ENCODE data around the gene CXCL11. TPM values are rescaled to one million over a fixed set of nuclear protein-coding genes. Genes with fewer than 3 reads are reported as not detected.

Gene CXCL11
- total and polyA plus RNA-seq, 2 donors from 2014 or later, result not detected

- DNase-seq, result no peak
- Histone ChIP-seq H3K27ac (ENCODE audit: low read depth in 2 of 2, low read length in 2 of 2) (no peak overlapping the region), H3K9me3 (ENCODE audit: control insufficient read depth in 2 of 3, insufficient read depth in 1 of 3, low read length in 3 of 3) (no peaks in the 10 kb centered on the region), H3K27me3 (ENCODE audit: control insufficient read depth, insufficient read depth, low read length) (no peaks in the 10 kb centered on the region), H3K4me1 (ENCODE audit: control insufficient read depth in 2 of 3, insufficient read depth in 2 of 3, low read depth in 1 of 3, low read length in 3 of 3) (peaks cover 0 to 6% (median 3%) of the 10 kb centered on the region in 3 donors), H3K4me3 (ENCODE audit: low read length in 3 of 3) (no peak overlapping the region), H3K36me3 (ENCODE audit: control insufficient read depth in 2 of 3, insufficient read depth in 3 of 3, low read length in 3 of 3) (no peaks in the 10 kb centered on the region), H3K9ac (ENCODE audit: low read length in 3 of 3) (no peak overlapping the region)
- FAIRE-seq, result no peak
- intact Hi-C loops (cut with DNase I), result no loop called here
- TF ChIP-seq, protein P1, sequence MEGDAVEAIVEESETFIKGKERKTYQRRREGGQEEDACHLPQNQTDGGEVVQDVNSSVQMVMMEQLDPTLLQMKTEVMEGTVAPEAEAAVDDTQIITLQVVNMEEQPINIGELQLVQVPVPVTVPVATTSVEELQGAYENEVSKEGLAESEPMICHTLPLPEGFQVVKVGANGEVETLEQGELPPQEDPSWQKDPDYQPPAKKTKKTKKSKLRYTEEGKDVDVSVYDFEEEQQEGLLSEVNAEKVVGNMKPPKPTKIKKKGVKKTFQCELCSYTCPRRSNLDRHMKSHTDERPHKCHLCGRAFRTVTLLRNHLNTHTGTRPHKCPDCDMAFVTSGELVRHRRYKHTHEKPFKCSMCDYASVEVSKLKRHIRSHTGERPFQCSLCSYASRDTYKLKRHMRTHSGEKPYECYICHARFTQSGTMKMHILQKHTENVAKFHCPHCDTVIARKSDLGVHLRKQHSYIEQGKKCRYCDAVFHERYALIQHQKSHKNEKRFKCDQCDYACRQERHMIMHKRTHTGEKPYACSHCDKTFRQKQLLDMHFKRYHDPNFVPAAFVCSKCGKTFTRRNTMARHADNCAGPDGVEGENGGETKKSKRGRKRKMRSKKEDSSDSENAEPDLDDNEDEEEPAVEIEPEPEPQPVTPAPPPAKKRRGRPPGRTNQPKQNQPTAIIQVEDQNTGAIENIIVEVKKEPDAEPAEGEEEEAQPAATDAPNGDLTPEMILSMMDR (IDR thresholded peaks at IDR 0.05; ENCODE audit: borderline replicate concordance, extremely low read depth, insufficient read depth), result no peak
These were observed 32.2 kb downstream of the CXCL11 start for GRCh38 chr4:76003620-76004019.

GRCh38 chr4:76003035-76003434 lies 32.8 kb downstream of the CXCL11 start:
- intact Hi-C loops (cut with DNase I), result no loop called here
- no peak for FAIRE-seq
- TF ChIP-seq, protein P1 (IDR thresholded peaks at IDR 0.05; ENCODE audit: borderline replicate concordance, extremely low read depth, insufficient read depth), result no peak

GRCh38 chr4:76002176-76002575 lies 33.7 kb downstream of the CXCL11 start:
- Histone ChIP-seq H3K4me3 (ENCODE audit: low read length in 3 of 3) (no peak overlapping the region), H3K4me1 (ENCODE audit: control insufficient read depth in 2 of 3, insufficient read depth in 2 of 3, low read depth in 1 of 3, low read length in 3 of 3) (peaks cover 0 to 6% (median 3%) of the 10 kb centered on the region in 3 donors), H3K27ac (ENCODE audit: low read depth in 2 of 2, low read length in 2 of 2) (no peak overlapping the region), H3K9me3 (ENCODE audit: control insufficient read depth in 2 of 3, insufficient read depth in 1 of 3, low read length in 3 of 3) (no peaks in the 10 kb centered on the region), H3K27me3 (ENCODE audit: control insufficient read depth, insufficient read depth, low read length) (no peaks in the 10 kb centered on the region), H3K36me3 (ENCODE audit: control insufficient read depth in 2 of 3, insufficient read depth in 3 of 3, low read length in 3 of 3) (no peaks in the 10 kb centered on the region), H3K9ac (ENCODE audit: low read length in 3 of 3) (no peak overlapping the region)
- TF ChIP-seq, protein P1 (IDR thresholded peaks at IDR 0.05; ENCODE audit: borderline replicate concordance, extremely low read depth, insufficient read depth), result no peak
- no peak for FAIRE-seq
- no peak for DNase-seq
- intact Hi-C loops (cut with DNase I), result no loop called here

More at GRCh38 chr4:76003035-76003434, 32.8 kb downstream of the CXCL11 start:
- Histone ChIP-seq H3K27me3 (ENCODE audit: control insufficient read depth, insufficient read depth, low read length) (no peaks in the 10 kb centered on the region), H3K4me1 (ENCODE audit: control insufficient read depth in 2 of 3, insufficient read depth in 2 of 3, low read depth in 1 of 3, low read length in 3 of 3) (peaks cover 0 to 6% (median 3%) of the 10 kb centered on the region in 3 donors), H3K9ac (ENCODE audit: low read length in 3 of 3) (no peak overlapping the region), H3K27ac (ENCODE audit: low read depth in 2 of 2, low read length in 2 of 2) (no peak overlapping the region), H3K9me3 (ENCODE audit: control insufficient read depth in 2 of 3, insufficient read depth in 1 of 3, low read length in 3 of 3) (no peaks in the 10 kb centered on the region), H3K4me3 (ENCODE audit: low read length in 3 of 3) (no peak overlapping the region), H3K36me3 (ENCODE audit: control insufficient read depth in 2 of 3, insufficient read depth in 3 of 3, low read length in 3 of 3) (no peaks in the 10 kb centered on the region)
- DNase-seq, result no peak

DNA sequence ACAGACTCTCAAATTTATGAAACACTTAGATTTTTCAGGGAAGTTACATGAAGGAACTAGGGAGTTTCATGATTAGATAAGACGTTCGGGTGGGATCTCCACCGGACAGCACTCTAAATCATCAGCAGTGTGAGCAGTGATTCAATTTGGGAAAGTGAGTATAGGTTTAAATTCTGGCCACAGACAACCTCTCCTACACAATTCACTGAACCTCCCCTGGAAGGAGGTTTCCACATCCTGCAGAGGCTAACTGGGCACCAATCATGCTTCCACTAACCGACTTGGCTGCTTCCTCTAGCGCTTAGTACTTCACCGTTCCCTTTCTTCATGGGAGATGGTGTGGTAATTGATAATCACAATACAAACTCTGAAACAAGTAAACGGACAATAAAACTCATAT lies 34.2 kb downstream of the CXCL11 start:
- H3K4me3 ChIP-seq (ENCODE audit: low read length in 3 of 3), result no peak overlapping the region
- H3K36me3 ChIP-seq (ENCODE audit: control insufficient read depth in 2 of 3, insufficient read depth in 3 of 3, low read length in 3 of 3), result no peaks in the 10 kb centered on the region
- H3K27ac ChIP-seq (ENCODE audit: low read depth in 2 of 2, low read length in 2 of 2), result no peak overlapping the region
- TF ChIP-seq, protein P1 (IDR thresholded peaks at IDR 0.05; ENCODE audit: borderline replicate concordance, extremely low read depth, insufficient read depth), result no peak
- DNase-seq (no peak), FAIRE-seq (no peak)
- intact Hi-C loops (cut with DNase I), result no loop called here
- H3K9me3 ChIP-seq (ENCODE audit: control insufficient read depth in 2 of 3, insufficient read depth in 1 of 3, low read length in 3 of 3), result no peaks in the 10 kb centered on the region
- H3K27me3 ChIP-seq (ENCODE audit: control insufficient read depth, insufficient read depth, low read length), result no peaks in the 10 kb centered on the region
- no peak overlapping the region for H3K9ac ChIP-seq (ENCODE audit: low read length in 3 of 3)
- peaks cover 0 to 6% (median 3%) of the 10 kb centered on the region in 3 donors for H3K4me1 ChIP-seq (ENCODE audit: control insufficient read depth in 2 of 3, insufficient read depth in 2 of 3, low read depth in 1 of 3, low read length in 3 of 3)

Measured in kidney (tissue), 14 donors.